Glomerular visceral epithelial cell (primary cell): ENCODE results near the gene ARMC3.
A peak's percentile ranks its signal among the peaks of the same experiment; 100 is the strongest.

Experiments
- DNase-seq: peaks from one replicate; pipeline ENCODE4 v3.0.0-alpha.2; 2016; ENCODE audit errors: extremely low spot score

The ARMC3 gene

GRCh38 chr10:22992075-22992474 lies 64.2 kb downstream of the ARMC3 start:
- DNase-seq = no peak

GRCh38 chr10:22992621-22993020 lies 64.8 kb downstream of the ARMC3 start:
- DNase-seq = no peak

GRCh38 chr10:22993314-22993713 lies 65.5 kb downstream of the ARMC3 start:
- no peak for DNase-seq

GRCh38 chr10:22997096-22997495 lies 69.2 kb downstream of the ARMC3 start:
- peak; percentile 13 for DNase-seq

GRCh38 chr10:22998091-22998490 lies 70.2 kb downstream of the ARMC3 start:
- no peak for DNase-seq

- no peak for DNase-seq
Observed at GRCh38 chr10:22999942-23000341, 72.1 kb downstream of the ARMC3 start.

- DNase-seq = no peak
Observed at GRCh38 chr10:23001901-23002516, 74.2 kb downstream of the ARMC3 start.

GRCh38 chr10:23005150-23005549 lies 77.3 kb downstream of the ARMC3 start:
- DNase-seq = no peak

GRCh38 chr10:23013581-23014335 lies 85.9 kb downstream of the ARMC3 start:
- DNase-seq = no peak

- DNase-seq = no peak
Observed at GRCh38 chr10:23015021-23015707, 87.3 kb downstream of the ARMC3 start.

GRCh38 chr10:23016636-23017035 lies 88.8 kb downstream of the ARMC3 start:
- DNase-seq = no peak

- no peak for DNase-seq
Observed at GRCh38 chr10:23019633-23020032, 91.8 kb downstream of the ARMC3 start.

- DNase-seq = no peak
Observed at GRCh38 chr10:23021430-23021829, 93.6 kb downstream of the ARMC3 start.

GRCh38 chr10:23024002-23024401 lies 96.1 kb downstream of the ARMC3 start:
- DNase-seq = no peak

GRCh38 chr10:23031318-23031717 lies 103.5 kb downstream of the ARMC3 start:
- no peak for DNase-seq

GRCh38 chr10:23034790-23035189 lies 106.9 kb downstream of the ARMC3 start:
- DNase-seq = no peak

GRCh38 chr10:23035569-23035968 lies 107.7 kb downstream of the ARMC3 start:
- no peak for DNase-seq

GRCh38 chr10:23037152-23037551 lies 109.3 kb downstream of the ARMC3 start:
- no peak for DNase-seq

GRCh38 chr10:23037561-23037960 lies 109.7 kb downstream of the ARMC3 start:
- DNase-seq = no peak

- DNase-seq = no peak
Observed at GRCh38 chr10:23038172-23038571, 110.3 kb downstream of the ARMC3 start.

- DNase-seq = no peak
Observed at GRCh38 chr10:23040002-23040401, 112.1 kb downstream of the ARMC3 start.

- no peak for DNase-seq
Observed at GRCh38 chr10:23046027-23046426, 118.2 kb downstream of the ARMC3 start.
